Fibroblast of lung (primary cell): ENCODE measurements around the gene SLC6A1.

Source experiments
- CTCF ChIP-seq, 2 donors: IDR thresholded peaks in 1 of 2; conservative IDR thresholded peaks in 1 of 2; 1 replicate in 1 of 2; 2 replicates in 1 of 2; pipeline ENCODE4 v1.5.1; 2011 to 2012; ENCODE audit warnings: low read length in 2 of 2, control low read depth in 1 of 2, inconsistent platforms in 1 of 2, low read depth in 1 of 2, mild to moderate bottlenecking in 1 of 2
- EZH2 ChIP-seq: IDR thresholded peaks from 2 replicates; pipeline ENCODE4 v1.5.1; 2012; ENCODE audit warnings: low read length, control low read depth, mild to moderate bottlenecking; ENCODE audit errors: missing control alignments

GRCh38 chr3:11020764-11021163 lies 28.2 kb downstream of the SLC6A1 start:
- TF ChIP-seq CTCF (conservative IDR thresholded peaks at IDR 0.05 in 1 of 2, IDR thresholded peaks at IDR 0.05 in 1 of 2; ENCODE audit: low read depth in 1 of 2, low read length in 2 of 2) (no peak), EZH2 (no peak)
